NCI-H2107 treated with DMSO at 0.1 percent for 48 hours (cell line): ENCODE results near the gene DOK7.
A peak's percentile ranks its signal among the peaks of the same experiment; 100 is the strongest.

ENCODE experiments used
- DNase-seq: peaks from one replicate; lab custom pipeline; 2025; ENCODE audit not compliant: unreplicated experiment; lab: John Stamatoyannopoulos, UW

DOK7 gene

DNA sequence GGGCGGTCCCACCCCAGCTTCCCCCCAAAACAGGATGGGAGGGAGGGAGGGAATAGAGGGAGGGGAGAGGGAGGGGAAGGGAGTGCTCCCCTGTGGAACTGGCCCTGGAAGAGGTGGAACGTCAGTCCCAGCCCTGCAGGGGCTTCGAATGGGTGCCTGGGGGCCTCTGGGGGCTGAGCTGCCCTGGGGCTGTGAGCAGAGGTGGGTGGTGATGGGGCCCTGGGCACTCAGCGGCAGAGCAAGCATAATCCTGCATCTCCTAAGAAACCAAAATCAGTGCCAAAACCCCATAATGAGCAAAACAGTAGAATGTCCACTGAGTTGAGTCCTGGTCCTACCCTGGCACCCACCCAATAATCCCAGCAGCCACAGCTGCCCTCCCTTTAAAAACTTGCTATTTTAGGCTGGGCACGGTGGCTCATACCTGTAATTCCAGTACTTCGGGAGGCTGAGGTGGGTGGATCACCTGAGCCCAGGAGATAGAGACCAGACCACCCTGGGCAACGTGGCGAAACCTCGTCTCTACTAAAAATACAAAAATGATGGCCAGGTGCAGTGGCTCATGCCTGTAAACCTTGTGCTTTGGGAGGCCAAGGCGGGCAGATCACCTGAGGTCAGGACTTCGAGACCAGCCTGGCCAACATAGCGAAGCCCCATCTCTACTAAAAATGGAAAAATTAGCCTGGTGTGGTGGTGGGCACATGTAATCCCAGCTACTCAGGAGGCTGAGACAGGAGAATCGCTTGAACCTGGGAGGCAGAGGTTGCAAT lies 11.1 kb downstream of the DOK7 start:
- DNase-seq, result no peak

DNA sequence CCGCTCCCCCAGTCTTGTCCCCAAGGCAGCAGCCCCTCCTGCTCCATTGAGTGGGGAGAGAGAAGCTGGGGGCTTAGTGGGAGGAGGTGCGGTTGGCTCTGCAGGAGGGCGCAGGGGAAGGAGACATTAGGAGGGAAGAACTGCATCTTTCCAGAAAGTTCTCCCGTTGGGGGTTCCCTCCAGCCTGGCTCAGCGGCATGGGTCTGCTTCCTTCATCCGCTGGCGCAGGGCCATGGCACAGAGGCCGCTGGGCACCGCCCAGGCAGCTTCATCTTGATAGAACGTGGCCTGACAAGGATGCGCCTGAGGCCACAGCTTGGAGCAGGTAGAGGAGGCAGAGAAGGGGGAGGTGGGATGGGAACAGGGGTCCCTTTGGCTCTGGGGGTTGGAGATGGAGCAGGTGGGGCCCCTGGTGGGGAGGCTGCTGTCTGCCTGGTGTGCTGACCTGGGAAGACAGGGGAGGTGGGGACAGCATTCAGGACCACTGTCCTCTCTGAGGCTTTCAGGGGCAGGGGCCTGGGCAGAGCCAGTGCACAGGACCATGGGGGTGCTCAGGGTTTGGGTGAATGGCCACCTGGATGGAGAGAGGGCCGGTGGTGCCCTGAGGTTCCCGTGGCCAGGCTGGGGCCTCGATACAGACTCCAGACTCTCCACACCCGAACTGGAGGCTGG lies 12.1 kb downstream of the DOK7 start:
- DNase-seq, result no peak

DNA sequence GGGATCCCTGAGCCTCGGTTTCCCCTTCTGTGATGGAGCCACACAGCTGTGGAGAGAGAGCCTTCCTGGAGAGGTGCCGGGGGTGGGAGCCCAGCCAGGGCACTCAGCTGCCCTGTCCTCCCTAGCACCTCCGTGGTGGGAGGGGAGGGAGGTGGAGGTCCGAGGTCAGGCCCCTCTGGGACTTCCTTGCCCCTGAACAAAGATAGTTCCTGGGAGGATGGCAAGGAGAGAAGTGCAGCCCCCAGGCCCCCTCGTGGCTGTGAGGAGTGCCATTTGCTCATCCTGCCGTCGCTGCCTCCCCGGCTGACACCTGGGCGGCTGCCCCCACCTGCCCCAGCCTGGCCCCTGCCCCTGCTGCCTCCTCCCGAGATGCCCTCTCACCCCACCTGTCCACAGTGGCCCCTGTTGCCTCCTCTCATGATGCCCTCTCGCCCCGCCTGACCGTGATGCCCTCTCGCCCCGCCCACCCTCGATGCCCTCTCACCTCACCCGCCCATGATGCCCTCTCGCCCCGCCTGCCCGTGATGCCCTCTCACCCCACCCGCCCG lies 12.7 kb downstream of the DOK7 start:
- DNase-seq, result no peak

DNA sequence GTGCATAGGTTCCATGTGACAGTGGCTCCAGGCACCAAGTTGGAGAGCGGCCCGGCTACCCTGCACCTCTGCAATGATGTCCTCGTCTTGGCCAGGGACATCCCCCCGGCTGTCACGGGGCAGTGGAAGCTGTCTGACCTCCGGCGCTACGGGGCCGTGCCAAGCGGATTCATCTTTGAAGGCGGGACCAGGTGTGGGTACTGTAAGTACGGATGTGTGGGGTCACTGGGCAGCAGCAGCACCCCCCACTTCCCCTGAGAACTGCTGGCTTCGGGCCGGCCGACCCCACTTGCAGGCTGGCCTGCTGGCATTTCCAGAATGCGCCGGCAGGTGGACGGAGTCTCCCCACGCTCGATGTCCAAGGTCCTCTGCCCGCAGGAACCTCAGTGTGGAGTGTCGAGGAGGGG lies 13.2 kb downstream of the DOK7 start:
- no peak for DNase-seq

DNA sequence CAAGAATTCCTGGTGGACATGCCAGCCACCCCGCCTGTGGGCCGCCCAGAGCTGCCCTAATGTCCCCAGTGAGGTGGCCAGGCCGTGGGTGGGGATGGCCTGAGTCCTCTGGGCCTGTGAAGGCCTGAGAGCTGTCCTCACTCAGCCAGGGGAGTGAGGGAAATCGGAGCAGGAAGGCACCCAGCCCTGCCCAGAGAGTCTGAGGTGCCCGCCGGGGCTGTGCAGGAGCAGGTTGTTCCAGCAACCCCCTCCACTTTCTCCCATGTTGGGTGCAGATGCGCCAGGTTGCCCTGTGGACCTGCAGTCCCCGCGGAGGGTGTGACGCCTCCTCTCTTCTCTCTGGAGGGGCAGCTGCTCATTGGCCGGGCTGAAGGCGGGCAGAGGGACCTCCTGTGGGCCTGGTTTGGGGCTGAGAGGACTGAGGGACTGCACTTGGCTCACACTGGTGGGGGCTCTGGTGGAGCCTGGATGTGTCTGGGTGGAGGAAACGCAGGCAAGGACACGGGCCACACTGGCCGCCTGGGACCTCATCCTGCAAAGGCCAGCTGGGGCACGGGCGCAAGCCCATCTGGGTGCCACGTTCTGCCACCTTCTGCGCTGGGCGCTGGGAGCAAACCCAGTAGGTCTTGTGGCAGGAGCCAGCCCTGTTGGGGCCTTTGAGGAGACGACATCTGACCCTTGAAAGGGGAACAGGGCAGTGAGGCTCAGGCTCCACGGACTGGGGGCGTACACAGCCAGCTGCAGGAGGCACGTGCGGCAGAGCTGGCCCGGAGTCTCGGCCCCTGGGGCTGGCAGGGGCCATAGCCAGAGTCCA lies 14.0 kb downstream of the DOK7 start:
- no peak for DNase-seq

DNA sequence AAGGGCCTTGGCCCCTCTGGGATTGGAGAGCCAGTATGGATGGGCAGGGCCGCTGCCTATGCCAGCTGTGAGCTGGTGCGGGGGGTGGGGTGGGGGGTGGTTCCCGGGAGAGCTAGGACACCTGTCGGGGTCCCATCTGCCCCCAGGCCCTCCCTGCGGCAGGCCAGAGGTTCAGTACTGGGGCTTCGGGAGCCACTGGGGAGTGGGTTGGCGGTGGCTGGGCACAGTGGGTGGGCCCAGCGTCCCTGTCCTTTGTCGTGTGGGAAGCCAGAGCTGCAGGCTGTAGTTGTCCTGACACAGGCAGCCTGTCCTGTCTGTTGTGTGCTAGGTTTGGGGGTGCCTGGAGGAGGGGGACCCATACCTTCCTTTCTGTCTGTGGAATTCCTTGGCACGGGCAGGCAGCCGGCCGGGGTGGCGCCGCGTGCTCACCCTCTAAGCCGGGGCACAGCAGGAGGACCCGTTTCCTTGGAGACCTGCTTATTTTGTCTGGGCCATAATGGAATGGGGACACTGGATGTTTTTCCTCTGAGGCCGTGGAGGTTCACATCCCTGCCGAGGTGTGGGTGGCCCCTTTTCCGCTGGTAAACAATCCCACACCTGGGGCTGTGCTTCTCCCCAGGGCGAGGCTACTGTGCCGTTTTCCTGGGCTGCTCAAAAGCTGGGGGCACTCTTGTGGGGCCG lies 14.8 kb downstream of the DOK7 start:
- no peak for DNase-seq

DNA sequence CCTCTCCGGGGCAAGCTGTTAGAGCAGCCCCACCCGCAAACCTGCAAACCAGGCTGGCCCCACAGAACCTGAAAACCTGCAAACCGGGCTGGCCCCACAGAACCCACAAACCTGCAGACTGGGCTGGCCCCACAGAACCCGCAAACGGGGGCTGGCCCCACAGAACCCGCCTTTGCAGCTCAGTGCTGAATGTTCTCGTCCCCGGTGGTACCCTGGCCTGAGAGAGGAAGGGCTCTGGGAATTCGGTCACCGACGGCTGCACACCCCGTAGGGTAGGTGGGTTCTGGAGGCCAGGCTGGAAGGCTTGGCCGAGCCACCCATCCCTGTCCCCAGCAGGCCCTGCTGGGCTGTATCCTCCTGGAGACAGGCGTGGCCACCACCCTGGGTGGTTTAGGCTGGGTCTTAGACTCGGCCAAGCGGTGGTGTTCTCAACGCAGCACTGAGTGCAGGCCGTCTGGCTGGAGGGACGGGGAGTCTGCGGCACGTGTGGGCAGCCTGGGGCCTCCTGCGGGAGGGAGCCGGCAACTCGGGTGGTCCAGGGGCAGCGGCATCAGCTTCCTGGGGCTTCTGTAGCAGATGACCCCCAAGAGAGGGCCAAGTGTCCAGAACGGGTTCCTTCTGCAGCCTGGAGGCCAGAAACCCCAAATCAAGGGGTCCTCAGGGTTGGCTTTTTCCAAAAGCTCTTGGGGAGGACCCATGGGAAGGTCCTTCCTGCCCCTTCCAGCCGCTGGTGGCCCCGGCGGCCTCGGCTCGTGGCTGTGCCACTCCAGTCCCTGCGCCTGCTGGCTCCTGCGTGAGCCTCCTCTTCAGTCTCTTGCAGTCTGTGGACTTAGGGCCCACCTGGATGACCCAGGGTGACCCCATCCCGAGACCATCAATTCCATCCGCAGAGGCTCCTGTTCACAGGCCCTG lies 15.6 kb downstream of the DOK7 start:
- DNase-seq, result no peak

DNA sequence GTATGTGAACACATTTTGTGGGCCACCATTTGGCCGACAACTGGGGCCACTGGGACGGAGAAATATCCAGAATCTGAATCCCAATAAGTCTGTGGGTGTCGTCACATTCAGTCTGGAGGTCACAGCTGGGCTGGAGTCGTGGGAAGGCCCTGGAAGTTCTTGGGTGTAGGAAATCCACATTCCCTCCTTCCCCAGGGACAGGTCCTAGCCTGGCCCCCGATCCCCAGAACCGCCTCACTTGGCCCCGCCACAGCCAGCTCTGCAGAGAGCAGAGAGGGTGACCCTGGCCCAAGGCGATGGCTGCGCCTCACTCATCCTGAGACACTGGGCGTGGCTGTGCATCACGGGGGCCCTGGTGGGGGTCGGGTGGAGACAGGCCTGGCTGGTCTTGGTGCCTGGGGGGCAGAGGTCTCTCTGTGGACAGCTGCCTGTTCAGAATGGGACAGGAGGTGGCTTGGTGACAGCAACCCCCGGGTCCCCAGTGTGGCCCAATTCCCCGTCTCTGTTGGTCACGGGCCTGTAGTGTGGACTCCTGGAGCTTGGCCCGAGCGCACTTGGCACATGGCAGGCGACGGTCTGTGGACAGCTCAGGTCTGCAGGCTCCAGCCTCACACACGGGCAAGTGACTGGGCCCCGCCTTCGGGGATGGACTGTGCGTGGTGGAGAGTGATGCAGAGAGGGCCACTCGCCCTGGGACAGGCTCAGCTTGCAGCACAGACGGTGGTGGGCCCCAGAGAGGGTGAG lies 16.4 kb downstream of the DOK7 start:
- no peak for DNase-seq

DNA sequence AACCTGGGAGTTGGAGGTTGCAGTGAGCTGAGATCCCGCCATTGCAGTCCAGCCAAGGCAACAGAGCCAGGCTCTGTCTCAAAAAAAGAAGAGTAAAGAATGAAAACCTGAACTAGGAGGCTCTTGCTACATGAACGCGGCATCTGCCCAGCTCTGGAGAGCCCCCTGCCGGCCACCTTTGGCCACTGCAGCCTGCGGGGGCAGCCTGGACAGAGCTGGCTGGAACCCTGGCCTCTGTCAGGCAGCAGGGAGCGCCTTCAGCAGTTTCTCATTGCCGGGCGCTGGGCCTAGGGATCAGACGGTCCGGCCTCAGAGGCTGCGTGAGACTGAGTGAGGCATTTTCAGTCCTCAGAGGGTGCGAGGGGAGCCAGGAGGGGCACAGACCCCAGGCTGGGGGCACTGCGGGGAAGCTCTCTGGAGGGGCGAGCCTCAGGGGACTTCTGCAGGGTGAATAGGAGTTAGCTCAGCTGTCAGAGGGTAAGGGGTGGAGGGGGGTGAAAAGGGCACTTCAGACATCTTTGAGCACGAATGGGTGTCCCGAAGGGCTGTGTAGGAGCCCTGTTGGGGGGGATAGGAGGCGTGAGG lies 17.5 kb downstream of the DOK7 start:
- DNase-seq, result peak; percentile 9

DNA sequence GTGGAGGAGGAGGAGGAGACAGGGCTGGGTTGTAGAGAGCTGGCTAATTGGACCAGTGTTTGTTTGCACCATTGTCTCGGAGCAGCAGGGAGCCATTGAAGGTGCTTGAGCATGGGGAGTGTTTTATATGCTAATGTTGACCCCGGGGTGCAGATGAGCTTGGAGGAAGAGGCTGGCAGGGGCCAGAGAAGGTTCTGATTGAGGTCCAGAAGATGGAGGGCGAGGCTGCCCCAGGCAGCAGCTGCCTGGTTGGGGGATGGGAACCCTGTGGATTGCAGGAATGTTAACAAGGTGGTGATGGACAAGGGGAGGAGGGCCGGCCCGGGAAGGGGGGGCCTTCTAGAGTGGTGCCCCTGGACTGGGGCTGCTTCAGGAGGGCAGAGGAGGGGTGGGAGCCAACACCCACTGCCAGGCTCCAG lies 18.0 kb downstream of the DOK7 start:
- peak; percentile 4 for DNase-seq

DNA sequence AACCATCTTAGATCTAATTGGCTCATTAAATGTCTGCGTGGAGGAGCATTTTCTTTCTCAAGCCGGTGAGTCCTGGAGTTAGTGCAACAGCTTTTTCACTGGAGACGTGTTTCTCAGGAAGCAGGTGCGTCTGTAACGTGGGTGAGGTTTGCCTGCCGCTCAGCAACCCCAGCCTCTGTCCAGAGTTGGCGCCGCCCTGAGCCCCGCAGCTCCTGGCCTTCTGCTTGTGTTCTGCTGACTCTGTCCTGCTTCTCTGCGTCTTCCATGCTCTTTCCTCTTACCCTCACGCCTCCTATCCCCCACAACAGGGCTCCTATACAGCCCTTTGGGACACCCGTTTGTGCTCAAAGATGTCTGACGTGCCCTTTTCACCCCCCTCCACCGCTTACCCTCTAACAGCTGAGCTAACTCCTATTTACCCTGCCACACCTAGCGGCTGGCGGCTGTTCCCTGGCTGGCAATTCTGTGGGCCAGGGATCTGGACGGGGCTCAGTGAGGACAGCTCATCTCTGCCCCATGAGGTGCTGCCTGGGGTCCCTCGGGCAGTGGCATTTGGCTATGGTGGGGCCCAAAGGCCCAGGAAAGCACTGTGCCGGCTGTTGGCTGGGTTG lies 18.8 kb downstream of the DOK7 start:
- DNase-seq, result peak; percentile 3

DNA sequence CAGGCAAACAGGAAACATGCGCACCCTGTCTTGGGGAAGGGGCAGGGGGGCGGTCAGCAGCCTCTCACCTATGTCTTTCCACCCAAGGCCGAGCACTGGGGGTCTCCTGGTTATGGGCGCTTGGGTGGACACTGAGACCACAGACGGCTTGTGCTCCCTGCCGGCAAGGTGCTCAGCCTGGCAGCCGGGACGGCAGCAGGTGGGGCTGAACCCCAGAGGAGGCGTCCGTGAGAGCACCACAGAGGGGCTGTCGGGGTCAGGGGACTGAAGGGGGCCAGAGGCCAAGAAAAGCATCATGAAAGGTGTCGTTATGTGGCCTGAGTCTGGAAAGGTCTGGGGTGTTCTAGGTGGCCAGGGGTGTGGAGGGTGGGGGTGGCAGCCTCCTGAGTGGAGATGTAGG lies 19.6 kb downstream of the DOK7 start:
- DNase-seq, result no peak

DNA sequence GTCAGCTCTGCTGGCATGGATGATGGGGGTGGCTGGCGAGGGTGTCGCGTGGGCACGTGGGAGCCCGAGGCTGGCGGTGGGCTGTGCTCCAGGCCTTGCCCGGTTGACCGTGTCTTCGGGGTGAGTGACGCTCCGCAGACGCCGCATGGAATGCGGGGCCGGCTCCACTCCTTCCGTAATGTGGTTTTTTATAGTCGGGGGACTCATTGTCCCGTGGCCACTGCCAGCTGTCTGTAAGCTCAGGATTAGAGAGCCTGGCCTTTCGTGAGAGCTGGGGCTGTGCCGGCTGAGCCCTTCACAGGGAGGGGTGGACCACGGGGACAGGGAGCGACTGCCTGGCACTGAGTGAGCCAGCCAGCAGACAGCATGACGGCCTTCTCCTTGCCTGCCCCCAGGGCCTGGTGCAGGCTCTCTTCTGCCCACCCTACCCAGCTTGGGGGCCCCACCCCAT lies 20.4 kb downstream of the DOK7 start:
- no peak for DNase-seq

DNA sequence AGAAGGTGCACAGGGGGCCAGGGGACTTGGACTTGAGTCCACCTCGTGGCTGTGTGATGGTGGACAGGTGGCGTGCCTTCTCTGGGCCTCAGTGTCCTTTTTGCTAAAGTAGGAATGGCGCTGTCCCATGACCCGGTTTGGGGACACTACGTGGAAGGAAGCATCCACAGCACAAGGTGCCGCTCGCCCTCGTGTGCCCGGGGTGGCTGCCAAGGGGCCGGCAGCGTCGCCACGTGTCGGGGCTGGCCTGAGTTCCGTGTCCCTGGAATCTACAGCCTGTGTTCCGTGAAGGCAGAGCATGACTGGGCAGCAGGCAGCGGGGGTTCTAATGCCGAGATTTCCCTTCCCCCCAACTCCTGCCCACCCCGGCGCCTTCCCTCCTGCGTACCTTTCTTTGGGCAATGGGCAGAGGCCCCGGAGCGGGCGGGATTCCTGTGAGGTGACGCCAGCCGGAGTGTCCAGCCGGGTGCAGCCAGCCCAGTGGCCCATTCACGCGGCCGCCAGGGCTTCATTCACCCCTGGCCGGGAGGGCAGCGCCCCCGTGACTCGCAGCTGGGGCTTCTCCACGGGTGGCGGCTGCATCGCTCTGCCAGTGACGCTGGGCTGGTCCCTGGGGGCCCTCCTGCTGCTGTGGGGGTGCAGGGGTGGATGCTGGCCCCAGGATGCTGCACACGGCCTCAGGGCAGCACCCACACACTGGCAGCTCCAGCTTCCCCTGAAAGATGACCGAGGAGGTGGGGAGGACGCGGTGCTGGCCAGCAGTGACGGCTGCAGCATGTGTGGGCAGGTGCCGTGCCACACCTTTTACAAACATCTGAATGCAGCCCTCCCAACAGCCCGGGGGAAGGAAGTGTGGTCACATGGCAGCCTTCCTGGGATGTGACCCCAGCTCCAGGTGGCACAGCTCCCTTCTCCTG lies 21.2 kb downstream of the DOK7 start:
- no peak for DNase-seq

DNA sequence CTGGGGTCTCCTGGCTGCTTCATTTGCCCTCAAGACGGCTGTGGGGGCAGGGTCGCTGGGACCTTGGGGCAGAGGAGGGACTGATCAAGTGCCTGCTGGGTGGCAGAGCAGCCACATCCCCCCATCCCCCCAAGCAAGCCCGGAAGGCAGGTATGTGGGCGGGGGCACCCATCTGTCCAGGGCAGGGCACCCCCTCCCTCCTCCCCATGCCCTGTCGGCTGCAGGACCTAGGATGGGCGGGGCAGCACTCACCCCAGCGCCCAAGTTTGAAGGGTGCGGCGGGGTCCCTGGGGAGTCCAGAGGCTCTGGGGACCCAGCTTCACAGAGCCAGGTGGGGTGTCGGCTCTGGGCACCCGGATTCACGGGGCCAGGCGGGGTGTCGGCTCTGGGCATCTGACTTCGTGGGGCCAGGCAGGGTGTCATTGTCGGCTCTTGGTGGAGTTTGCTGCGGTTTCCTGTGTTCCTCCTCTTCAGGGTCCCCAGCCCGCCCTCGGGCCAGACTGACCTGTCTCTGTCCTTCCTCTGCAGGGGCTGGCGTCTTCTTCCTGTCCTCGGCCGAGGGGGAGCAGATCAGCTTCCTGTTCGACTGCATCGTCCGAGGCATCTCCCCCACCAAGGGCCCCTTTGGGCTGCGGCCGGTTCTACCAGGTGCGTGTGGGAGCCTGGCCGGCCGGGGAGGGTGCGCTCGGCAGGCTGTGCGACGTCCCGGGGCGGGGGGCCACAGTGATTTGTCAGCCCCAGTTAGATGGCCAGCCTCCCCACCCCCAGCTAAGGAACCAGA lies 22.1 kb downstream of the DOK7 start:
- DNase-seq, result no peak

DNA sequence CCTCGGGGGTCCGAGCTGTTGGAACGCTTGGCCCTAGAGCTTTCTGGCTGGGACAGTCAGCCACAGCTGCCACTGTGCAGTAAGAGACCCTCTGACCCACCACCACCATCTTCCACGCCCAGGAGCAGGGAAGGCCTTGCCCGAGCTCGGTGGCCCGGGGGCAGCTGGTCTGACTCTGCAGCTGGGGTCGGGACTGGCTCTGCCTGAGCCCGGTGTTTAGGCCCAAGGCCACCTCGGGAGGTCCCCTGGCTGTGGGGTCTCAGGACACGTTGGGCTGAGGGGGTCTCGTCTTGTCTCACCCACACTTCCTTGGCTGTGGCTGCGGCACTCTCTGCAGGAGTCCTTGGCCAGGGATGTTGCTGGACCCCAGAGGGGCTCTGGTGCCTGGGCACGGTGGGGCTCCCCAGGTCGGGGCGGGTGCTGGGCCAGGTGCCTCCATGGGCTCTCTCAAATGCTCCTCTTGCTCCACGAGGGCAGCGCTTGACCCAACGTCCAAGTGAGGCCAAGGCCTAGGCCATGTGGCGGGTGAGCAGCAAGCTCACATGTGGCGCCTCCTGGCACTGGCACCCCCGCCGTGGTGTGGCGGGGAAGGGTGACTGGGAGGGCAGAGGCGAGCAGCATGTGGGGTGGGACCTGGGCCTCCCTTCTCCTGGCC lies 22.9 kb downstream of the DOK7 start:
- DNase-seq, result no peak
